Cerebellar nuclear complex (tissue), 1 donor: ENCODE measurements around the gene C11orf21.

ENCODE experiments used
- DNase-seq, 2 experiments: peaks; one replicate each; lab custom pipeline; 2025; lab: John Stamatoyannopoulos, UW

Gene C11orf21

DNA sequence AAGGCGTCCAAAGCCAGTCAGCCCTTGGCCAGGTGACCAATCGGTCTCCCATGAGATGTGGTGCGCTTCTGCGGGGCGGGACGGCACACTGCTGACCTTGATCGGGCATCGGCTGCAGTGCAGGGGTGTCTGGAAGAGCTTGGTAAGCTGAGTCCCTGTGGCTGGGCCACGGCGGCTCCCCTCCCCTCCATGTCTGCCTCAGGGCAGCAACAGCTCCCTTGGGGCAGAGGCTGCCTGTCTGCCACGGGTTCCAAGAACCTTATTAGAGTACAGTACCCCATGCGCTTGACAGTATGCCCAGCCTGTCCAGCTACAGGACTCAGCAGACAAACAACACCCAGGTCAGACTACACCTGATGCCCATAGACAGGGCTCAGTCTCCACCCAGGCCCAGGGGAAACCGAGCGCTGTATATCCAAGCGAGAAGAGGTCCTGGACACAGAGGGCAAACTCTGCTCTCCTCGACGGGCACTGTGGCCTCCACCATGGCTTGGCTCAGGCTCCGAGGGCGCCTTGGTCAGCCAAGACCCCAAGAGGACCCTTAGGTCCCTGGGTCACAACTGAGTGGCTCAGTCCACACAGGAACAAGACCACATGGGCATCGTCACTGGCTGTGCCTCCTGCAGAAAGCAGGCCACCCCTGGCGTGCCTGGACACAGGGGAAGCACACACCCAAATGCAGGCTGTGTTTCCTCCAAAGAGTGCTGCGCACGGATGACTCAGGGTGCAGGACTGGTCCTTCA lies 19.0 kb upstream of the C11orf21 start:
- no peak for DNase-seq

DNA sequence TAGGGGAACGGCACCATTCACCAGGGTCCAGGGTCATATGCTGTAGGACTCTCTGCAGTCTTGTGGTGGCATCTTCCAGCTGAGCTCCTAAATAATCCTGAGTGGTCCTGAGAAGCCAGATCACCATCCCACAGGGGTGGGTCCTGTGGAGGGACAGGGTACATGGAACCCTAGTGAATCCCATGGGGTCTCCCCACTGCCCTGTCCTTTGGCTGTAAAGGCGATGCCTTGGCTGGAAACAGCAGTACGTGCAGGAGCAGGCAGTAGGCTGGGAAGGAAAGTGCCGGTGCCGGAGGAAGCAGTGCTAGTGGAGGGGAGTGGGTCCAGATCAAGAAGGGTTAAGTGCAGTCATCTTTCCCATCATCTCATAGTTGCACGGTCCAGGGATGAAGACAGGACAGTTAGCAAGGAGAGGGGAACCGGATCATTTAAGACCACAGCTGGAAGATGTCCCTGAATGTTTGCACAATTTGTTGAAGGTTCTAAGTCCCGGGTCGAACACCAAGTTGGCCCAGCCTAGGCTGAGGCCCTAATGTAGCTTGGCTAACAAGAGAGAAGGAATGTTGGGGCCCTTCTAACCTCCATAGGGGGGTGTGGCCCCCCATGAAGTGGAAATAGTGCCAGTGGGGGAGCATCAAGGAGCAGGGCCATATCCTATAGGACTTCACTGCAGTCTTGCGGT lies 18.2 kb upstream of the C11orf21 start:
- DNase-seq = no peak

DNA sequence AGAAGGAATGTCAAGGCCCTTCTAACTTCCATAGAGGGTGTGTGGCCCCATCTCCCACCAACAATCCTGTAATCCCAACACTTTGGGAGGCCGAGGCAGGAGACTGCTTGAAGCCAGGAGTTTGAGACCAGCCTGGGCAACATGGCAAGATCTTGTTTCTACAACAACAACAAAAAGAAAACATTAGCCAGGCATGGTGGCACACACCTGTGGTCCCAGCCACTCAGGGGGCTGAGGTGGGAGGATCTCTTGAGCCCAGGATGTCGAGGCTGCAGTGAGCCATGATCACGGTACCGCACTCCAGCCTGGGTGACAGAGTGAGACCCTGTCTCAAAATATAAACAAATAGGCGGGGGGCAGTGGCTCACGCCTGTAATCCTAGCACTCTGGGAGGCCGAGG lies 17.0 kb upstream of the C11orf21 start:
- no peak for DNase-seq

DNA sequence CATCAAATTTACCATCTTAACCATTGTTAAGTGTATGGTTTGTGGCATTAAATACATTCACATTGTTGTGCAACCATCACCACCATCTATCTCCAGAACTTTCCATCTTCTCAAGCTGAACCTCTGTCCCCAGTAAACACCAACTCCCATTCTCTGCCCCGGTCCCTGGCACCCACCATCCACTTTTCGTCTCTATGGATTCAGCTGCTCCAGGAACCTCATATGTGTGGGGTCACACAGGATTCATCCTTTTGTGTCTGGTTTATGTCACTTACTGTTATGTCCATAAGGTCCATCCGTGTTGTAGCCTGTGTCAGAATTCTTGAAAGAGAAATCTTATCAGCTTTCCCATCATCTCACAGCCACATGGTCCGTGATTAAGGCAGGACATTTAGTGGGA lies 16.4 kb upstream of the C11orf21 start:
- no peak for DNase-seq

DNA sequence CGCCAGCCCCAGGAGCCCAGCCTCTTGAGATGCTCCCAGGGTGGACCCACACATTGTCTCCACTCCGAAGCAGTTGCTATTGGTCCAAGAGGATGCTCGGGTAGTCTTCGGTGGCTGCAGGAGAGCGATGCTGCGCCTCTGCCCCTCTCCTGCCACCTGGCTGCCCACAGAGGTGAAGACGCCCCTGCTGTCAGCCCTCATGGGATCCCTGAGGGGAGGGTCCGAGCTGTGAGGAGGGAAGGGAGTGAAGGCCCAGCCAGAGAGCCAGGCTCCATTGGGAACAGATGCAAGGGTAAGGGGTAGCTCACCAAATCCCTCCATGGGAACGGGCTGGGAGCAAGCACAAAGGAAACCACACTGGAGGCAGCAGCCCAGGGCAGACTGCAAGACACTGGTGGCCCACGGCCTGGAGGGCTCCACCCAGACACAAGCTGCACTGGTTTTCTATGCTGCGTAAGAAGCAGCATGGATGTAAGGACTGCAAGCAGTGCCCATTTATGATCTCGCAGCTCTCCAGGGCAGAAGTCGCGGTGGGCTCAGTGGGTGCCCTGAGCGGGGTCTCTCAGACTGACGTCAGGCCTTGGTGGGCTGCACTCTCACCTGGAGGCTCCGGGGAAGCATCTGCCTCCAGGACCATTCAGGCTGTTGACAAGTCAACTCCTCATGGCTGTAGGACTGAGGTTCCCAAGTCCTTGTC lies 15.8 kb upstream of the C11orf21 start:
- no peak for DNase-seq

DNA sequence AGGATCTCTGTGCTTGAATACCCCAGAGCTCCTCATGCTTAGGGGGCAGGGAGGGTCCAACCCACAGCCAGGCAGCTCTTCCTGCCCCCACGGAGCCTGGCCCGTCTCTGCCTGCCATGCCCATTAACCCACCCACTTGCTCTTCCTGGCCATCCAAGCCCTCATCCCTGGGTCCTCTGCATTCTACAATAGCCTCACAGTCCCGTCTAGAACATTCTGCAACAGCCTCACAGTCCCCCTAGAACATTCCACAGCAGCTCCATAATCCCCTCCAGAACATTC lies 15.2 kb upstream of the C11orf21 start:
- no peak for DNase-seq

DNA sequence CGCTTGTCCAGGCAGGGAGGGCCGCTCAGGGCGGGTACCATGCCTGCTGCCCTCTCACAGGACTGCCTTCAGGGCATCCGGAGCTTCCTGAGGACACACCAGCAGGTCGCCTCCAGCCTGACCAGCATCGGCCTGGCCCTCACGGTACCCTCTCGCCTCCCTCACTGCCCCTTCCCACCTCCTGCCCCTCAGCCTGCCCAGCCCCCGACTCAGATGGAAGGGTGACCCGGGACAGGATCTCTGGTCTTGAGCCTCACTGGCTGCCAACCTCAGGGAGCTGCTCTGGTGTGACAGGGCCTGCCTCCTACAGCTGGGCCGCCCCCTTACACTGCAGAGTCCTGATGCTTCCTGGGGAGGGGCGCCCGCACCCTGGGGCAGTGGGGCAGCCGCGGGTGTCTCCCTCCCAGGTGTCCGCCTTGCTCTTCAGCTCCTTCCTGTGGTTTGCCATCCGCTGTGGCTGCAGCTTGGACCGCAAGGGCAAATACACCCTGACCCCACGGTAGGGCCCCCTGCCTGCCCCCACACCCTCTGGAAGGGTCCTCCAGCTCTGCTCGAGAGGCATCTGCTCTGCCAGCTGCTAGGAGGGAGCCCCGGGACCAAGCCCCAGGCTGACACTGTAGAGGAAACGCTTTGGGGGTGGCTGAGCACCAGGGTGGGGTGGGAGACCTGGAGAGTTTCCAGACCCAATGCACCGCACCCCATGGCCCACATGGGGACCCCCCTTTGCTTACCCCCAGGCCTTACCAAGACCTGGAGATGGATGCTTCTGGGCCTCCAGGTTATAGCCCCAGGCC lies 14.6 kb upstream of the C11orf21 start:
- no peak for DNase-seq

DNA sequence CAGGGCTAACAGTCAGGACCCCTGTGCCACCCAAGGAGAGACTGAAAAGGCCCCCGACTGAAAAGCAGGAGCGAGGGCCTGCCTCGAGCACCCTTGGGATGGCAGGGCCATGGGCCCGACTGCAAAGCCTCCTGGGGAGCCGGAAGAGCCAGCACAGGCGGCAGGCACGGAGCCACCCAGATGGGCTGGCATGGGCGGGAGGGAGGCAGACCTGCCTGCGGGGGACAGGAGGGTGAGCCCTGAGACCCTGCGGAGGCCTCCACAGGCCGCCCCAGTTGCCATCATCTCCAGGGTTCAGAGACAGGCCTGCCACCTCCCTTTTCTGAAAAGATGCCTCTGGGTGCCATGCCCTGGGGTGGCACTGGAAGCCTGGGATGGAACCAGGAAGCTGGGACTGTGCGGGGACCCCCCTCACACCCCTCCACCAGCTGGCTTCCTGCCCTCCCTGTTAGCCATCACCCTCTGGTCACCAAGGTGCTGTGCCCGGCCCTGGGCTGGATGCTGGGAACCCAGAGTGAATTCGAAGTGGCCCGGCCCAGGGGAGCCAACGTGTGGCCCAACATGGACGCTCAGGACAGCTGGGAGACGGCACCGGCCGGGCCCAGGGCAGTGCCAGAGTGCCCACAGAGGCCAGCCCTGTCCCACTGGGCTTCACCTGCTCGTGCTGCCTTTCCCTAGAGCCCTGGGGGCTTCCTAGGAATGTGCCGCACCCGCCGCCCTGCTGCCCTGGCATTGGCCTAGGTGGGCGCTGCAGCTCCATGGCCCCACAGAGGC lies 13.9 kb upstream of the C11orf21 start:
- no peak for DNase-seq

DNA sequence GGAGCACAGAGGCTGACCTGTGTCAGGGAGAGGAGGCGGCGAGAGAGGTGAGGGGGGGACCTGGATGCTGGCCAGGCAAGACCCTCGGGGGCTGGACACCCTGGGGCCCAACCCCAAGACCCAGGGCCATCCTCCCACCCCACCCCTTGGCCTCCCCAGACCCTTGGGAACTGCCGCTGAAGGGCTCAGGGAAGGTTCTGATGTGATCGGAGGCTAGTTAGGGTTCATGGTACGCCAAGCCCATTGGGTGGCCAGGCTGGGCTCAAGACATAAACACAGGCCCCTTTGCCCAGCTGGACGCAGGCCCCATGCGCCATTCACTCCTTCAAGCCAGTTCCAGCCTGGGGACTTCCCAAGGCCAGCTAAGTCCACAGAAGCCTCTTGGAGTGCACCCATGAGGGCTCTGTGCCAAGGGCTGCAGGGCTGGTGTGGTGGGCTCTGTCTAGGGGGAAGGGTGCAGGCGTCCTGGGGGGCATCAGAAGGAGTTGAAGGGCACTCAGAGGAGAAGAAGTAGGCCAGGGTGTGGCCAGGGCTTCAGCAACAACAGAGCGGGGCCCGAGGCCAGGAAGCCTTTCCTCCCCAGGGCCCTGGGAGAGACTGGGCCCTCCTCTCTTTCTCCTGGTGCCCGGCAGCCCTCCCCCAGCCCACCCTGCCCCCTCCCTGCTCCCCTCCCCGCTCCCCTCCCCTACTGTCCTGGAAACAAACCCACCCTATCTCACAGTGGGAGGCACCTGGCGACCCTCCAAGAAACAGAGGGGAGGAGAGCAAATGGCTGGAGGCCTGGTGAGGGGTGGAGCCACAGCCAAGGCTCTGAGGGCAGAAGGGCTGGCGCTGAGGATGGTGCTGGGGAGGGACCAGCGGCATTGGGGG lies 13.0 kb upstream of the C11orf21 start:
- no peak for DNase-seq

DNA sequence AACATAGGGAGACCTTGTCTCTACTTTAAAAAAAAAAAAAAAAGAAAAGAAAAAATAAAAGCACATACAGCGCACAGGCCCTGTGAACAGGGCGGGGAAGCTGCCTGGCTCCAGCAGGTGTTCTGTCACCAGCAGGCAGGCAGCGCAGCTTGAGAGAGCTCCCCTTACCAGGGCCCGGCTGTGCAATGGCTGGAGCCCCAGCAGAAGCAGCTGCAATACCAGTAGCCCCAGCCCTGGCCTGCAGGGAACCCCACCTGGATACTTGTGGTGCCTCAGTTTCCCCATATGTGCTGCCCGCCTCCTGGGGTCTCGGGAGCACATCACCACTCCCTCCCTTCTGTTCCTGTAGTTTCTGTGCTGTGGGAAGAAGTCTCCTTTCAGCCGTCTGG lies 12.4 kb upstream of the C11orf21 start:
- DNase-seq = no peak

DNA sequence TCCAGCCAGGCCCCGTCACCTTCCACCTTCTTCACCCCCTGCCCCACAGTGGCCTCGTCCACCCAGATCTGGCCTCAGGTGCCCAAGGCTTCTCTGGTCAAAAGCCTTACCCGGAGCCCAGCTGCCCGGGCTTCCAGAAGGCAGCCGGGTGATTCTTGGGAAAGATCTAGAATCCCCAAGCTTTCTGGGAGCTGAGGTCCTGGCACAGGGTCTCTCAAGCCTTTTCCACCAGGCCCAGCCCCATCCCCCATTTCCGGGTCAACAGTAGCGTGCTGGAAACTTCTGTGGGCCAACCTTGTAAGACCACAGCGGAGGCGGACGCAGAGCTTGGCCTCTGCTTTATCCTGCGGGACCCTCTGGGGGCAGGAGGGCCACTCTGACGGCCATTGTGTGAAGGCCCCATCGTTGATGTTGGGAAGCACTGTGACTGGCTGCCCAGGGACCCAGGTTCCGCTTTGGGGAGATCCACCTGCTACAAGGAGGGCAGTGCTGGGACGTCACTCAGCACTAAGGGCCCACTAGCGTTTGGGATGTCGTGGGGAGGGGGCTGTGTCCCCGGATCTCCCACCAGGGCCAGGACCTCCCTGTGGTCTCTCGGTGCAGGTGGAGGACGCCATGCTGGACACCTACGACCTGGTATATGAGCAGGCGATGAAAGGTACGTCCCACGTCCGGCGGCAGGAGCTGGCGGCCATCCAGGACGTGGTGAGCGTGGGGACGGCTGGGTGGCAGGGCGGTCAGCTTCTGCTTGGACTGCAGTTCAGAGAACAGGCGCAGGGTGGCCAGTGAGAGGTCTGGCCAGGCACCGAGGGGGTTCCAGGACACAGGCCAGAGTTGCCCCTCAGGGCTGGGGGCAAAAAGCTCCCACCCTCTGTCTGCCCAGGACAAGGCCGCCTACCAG lies 11.6 kb upstream of the C11orf21 start:
- no peak for DNase-seq

DNA sequence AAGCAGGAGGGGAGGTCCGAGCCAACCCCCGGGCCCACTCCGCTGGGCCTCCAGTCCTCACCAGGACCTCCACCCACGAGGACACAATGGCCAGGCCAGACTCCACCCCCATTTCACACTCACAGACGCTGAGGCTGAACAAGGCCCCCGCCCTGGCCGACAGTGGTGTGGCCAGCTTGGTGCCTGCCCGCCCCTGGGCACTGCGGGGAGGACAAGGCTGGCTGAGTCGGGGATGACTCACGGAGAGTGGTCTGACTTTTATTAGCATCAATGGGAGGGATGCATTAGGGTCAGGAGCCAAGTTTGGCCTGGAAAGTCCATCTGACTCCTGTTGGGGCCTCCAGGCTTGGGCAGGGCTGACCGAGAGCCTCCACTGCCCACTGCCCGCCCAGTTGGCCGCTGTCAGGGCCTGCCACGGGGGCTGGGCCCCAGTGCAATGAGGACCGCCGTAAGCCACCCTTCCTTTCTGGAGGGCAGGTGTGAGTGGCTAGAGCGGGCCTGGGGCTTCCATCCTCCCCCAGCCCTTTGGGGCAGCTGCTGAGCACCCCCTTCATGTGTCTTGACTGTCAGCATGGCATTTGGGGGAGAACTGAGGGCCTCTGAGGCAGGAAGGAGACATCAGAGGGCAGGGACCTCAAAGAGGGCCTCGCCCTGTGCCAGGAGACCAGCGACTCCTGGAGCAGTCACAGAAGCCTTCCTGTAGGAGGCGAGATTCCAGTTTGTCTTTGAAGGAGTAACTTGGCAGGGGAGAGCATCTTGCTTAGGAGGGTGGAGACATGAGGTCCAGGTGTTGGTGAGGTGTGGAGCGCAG lies 10.7 kb upstream of the C11orf21 start:
- DNase-seq = no peak

DNA sequence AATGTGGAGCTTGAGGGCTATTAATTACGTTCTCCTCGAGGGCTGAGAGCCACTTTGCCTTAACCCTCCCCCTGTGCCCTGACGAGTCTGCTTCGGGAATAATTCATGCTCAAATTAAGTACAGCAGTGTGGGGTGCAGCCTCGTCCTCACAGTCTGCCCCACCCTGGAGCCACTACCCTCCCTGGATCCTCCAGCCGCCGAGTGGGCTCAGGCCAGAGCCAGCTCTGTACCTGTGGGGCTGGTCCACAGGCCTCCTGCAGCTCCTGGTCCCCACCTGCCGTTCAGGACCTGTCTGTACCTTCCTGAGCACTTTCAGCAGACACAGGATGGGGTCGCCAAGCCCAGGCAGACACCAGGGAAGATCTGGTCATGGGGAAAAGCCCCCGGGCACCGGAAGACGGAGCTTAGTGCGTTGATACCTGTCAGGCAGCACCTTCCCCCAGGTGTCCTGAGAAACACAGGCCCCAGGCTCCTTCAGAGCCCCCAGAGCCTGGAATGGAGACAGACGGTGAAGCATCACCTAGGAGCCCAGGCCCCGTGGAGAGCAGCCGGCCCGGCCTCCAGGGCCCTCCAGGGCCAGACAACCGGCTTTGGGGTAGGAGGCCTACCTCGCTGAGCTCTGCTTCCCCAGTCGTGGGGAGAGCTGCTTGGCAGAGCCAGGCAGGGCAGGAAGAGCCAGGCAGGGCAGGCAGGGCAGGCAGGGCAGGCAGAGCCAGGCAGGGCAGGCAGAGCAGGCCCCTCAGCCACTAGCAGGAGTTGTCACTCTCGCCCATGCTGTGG lies 9.8 kb upstream of the C11orf21 start:
- no peak for DNase-seq

DNA sequence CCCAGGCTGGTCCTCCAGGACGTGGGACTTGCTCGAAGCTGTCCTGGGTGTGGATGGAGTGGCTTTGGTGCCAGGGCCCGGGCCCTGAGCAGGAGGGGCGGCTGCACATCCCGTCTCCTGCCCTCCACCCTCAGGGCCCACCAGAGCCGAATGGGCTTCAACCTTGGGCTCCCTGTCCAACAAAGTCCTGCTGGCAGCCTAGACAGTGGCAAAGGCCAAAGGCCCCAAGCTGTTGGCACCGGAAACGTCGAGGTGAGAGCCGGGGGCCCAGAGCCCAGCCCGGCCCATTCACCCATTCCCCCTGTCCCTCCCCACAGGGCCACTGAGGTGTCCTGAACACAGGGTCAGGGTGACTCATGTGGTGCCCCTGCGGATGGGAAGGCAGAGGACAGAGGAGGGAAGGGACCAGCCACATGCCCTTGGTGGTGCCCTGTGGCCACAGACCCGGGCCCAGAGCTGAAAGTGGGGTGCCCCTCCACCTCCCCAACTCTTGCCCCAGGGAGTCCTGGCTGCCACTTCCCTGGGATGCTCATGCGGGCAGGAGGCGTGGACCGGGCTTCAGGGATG lies 9.2 kb upstream of the C11orf21 start:
- no peak for DNase-seq

DNA sequence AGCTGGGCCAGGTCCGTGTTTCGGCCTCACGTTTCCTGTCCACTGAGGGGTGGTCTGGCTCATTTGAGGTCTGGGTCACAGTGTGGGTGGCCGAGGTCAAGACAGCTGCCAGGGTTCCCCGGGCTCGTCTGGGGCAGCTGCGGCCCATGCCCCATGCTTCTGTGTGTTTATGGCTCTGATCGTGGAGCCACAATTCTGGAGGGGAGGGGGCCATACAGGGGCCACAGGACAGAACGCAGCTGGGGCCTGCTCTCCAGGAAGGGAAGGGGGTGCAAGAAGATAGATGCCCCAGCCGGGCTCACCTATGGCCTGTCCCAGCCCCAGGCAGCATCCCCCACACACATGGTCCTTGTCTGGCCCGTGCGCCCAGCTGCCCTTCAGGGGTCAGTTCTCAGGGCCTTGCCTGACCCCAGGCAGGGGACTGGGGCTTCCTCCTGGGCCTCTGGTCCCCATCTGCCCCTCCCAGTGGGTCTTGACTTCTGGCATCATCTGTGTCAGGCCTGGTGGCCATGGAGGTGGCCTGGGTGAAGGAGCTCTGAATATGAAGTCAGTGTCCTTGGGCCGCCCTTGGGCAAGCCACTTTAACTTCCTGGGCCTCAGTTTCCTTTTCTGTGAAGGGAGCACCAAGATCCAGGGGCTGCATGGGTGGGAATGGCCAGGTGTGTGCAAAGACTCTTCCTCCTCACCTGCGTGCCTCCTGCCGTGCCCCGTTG lies 8.5 kb upstream of the C11orf21 start:
- DNase-seq = no peak

DNA sequence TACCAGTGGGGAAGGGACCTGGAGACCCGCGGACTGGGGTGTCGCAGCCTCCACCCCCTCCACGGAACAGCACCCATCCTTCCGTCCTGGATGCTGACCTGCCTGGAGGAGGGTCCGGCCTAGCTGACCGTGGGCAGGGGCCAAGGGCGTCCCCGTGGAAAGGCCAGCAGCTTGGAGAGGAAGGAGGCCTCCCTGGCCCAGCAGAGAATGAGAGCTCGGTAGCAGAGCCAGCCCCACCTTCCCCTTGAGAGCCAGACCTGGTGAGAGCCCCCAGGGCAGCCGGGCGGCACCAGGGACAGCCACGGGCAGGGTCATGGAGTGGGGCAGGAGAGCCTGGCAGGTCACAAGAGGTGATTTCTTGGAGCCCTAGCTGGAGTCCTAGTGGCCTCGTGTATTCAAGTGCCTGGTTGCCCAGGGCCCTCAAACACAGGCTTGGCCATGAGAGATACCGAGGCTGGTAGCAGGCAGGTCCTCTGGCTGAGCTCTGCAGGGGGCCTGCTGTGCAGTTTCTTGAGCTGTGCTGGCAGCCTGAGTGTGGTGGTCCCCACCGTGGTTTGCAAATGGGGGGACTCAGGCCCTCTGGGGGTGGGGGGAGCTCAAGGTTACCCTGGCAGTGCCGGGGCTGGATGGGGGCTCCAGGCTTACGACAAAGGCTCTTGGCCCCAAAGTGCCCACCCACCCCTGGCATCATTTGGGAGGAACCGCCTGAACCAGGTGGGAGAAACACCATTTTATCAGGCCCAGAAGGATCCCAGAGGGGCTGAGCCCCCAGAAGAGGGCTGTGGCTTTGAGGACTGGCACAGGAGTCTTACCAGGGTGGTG lies 7.7 kb upstream of the C11orf21 start:
- DNase-seq = no peak
